ENCODE measurements around the gene JAG1. TPM values are rescaled to one million over a fixed set of nuclear protein-coding genes. Genes with fewer than 3 reads are reported as not detected.

Gene JAG1
- total RNA-seq, 1 donor from 2014 or later: 4.3 TPM

- ATAC-seq (no peak), DNase-seq (ENCODE audit: low spot score) (no peak)
Observed at GRCh38 chr20:10641467-10641866, 32.3 kb downstream of the JAG1 start.

DNA sequence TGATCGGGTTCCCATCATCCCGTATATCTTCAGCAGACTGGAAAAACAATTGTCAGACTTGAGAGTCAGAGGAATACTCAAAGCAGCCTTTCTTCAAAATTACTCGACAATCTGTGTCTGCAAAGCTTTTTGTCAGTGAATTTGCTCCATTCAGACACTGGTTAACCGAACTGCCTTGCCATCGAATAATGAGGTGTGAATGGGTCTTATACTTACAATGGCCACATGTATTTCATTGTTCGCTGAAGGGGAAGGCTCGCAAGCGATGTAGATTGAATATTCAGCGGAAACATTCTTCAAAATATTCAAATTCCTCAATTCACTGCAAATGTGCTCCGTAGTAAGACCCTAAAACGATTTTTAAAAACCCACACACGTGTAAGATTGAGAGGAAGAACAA lies 32.9 kb downstream of the JAG1 start:
- no peak for DNase-seq (ENCODE audit: low spot score)
- no peak for ATAC-seq

- DNase-seq (ENCODE audit: low spot score) (no peak), ATAC-seq (no peak)
Observed at GRCh38 chr20:10639737-10640556, 33.9 kb downstream of the JAG1 start.

DNA sequence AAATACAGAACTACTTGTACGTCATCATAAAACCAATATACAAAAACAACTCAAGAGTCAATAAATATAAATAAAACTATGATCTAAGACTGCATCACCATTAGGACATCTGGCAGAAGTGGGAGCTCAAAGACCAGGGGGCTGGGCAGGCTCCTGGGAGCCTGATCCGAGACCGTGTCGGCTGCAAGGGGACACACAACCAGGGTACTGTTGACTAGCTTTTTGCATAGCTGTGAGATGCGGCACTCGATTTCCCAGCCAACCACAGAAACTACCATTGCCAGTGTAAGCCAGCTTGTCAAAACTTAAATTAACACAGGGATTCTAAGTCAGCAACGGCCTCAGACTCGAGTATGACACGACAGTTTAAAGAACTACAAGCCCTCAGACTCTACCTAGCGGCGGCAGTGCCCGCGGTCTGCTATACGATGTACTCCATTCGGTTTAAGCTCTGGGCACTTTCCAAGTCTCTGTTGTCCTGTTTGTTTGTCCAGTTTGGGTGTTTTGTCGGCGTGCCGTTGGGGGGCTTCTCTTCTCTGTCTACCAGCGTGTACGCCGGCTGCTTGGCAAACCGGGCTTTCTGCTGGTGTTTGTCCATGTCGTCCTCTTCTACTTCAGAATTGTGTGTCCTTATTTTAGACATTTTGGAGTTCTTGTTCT lies 34.6 kb downstream of the JAG1 start:
- no peak for ATAC-seq
- DNase-seq (ENCODE audit: low spot score): no peak

DNA sequence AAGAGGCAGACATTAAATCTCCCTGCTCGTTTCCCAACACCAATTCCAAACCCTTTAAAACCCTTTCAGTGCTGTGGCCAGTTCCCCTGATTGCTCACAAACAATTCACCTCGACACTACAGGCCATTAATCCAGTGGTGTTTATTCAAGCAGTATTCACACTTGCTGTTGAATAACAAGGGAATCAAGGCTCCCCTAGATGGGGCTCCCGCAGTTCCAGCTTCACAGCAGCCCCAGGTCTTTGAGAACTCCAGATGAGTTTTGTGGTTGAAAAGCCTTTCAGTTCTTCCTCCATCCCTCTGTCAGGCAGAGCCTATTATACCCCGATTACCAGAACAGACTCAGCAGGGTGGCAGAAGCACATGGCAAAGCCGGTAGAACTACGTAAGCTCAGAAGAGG lies 36.2 kb downstream of the JAG1 start:
- no peak for DNase-seq (ENCODE audit: low spot score)

DNA sequence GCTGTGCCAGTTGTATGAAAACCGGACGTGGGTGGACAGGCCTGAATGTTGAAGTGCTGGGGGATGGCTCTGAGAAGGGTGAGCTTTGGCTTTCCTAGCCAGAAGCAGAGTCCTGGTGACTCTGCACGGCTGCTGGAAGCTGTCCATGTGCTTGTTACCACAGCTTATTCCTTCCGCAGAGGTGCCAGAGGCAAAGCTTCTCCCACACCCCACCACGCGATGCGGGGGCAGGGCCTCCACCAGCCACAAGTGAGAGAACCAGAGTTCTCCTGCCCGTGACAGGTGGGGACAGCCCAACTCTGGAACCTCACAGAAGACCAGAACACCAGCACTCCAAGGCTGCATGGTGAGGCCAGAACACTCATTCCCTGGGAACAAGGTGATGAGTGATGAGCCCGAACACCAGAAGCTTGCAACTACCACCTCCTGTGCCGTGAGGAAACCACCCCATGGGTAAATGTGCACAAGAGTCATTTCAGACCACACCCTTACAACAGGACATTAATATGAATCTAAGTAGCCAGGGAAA lies 36.7 kb downstream of the JAG1 start:
- no peak for DNase-seq (ENCODE audit: low spot score)
- ATAC-seq: no peak

More for the DNA sequence above, 36.2 kb downstream of the JAG1 start:
- ATAC-seq: no peak

DNA sequence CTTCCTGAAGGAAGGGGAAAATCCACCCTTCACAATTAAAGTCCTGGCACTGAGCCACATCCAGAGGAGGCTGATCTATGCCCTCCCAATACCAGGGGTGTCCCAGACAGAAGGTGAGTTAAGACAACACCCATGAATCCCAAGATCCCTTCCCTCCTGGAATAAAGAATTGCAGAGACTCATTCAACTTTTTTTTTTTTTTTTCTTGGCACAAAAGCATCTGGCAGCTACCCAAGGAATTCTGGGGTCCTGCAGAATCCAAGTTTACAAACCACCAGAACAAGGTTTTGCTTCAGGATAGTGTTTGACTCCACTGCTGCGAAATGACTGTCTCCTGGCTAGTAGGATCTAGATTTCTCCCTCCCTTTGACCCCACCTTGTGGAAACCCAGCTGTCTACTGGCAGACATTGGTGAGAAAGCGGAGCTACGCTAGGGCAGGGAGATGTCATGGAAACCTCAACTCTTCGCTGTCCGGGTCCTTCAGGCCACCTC lies 37.4 kb downstream of the JAG1 start:
- DNase-seq (ENCODE audit: low spot score) (no peak), ATAC-seq (no peak)

DNA sequence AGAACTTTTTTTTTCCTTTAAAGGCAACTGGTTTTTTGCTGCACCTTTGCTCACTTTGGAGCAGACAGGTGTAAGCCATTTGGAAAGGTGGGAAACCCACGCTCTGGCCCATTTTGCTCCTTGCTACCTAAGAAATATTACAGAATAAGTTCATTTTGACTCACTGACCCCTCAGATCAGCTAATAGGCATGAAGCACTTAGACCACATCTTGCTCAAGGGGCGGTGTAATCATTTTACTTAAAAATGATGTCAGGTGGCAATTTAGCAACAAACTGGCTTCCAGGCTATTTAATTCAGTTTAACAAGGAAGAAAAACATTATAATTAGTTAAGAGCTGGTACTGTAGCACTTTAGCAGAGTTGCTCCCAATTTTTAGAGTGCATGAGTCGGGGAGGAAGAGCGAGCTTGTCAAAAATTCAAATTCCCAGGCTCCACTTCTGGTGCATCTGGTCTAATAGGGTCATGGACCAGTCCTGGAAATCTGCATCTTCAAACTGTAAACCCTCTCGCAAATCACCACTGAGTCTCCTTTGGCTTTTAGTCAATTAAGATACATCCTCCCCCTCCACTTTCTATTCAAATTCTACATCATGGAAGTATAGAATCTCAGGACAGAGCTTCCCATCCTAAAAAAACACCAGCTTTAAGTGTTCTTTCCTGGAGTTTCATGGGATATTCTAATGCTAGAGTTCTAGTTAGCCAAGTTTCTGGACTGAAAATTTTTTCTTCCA lies 38.2 kb downstream of the JAG1 start:
- no peak for DNase-seq (ENCODE audit: low spot score)

GRCh38 chr20:10634683-10635411 lies 39.0 kb downstream of the JAG1 start:
- no peak for ATAC-seq
- no peak for DNase-seq (ENCODE audit: low spot score)

More for the DNA sequence above, 38.2 kb downstream of the JAG1 start:
- ATAC-seq: no peak

- no peak for ATAC-seq
Observed at GRCh38 chr20:10634211-10634610, 39.6 kb downstream of the JAG1 start.

DNA sequence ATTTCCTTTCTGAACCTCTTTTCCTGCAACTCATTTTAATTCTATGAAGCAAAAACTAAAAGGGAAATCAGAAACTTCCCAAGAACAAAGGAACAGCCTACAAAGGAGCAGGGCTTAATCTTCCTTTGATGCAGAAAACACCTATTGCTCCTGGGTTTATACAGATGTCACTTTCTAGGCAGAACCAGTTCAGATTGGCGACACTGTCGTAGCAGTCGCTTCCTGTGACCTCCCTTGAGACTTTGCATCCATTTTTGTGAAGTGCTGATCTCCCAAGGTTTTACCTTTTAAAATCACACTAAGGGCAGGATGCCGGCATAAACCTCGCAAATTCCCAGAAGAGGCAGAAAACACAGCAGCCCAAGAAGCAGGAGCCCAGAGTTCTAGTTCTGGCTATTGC lies 40.1 kb downstream of the JAG1 start:
- ATAC-seq: no peak
- DNase-seq (ENCODE audit: low spot score): no peak

More at GRCh38 chr20:10634211-10634610, 39.6 kb downstream of the JAG1 start:
- no peak for DNase-seq (ENCODE audit: low spot score)

DNA sequence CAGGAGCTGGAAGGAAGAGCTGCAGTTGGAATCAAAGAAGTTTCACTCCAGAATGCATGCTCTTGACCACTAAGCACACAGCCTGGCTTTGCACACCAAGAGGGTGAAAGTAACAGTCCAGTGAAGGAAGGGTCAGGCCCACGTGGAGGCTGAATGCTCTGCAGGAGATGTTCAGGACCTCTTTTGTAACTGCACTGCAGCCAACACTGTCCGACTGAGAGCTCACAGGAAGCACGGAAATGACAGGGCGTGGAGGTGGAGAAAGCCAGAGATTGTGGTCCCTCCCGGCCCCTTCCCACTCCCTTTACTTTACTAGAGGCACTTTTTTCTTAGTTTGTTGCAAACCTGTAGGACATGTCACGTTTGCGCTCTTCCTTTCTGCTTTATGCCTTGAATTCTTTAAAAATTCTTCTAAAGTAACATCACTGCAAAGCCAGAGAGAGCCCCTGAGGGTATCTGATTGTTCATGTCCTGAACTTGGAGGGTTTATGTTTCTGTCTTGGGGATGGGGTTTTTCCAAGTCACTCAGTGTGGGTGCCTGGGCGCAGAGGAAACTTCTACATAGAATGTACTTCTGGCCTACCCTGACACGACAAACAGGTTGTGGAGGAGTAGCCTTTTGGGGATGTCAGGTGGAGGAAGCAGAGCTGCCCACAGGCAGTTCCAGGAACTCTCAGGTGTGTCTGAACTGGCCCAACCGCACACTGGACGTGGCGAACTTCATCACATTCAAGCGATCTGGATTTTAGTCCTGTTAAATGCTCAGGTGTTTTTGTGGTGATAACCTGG lies 40.9 kb downstream of the JAG1 start:
- no peak for DNase-seq (ENCODE audit: low spot score)
- ATAC-seq: no peak

DNA sequence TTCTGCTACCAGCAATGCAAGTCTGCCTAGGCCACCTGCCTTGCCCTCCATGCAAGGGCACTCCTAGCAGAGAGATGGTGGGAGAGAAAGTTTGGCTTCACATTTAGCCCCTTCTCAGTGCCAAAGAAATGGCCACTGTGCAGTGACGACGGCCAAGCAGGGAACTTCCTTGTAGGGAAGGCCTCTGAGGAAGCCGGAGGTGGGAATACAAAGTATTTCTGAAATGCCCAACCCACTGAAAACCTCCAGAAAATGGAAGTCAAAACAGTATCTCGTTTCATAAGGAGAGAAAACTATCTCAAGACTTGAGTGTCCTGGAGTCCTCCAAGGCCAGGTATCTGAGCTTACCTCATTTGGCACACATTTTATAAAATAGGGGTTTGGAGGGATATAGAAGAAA lies 42.7 kb downstream of the JAG1 start:
- no peak for DNase-seq (ENCODE audit: low spot score)
- no peak for ATAC-seq

DNA sequence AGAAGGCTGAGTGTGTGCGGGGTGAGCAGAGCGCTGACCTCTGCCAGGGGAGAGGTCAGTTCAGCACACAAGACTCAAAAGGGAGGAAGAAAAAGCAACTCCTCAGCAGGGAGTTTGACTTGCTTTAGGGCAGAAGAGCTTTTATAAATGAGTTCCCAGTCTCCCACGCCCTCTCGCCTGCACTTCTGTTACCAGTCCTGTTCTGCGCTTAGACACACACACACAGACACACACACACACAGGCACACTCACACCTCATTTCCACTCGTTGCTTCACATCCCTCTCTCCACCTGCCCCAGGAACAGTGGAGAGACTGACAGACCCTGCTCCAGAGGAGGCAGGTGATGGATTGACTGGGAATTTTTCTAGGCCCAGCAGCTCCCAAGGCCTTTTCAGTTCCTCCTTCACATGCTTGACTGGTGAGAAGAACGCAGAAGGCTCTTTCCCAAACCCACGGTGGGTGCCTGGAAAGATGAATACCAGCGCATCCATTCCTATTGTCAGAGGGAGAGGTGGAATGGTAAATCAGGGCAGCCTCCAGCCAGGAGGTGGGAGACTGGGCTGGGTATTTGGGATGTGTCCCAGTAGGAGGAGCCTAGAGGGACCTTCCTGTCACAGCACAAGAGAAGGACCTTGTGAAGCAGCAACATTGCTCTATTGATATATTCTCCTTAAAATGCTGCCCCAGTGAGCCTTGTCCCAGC lies 43.7 kb downstream of the JAG1 start:
- DNase-seq (ENCODE audit: low spot score) (no peak), ATAC-seq (no peak)

- DNase-seq (ENCODE audit: low spot score): no peak
- ATAC-seq: no peak
Observed at GRCh38 chr20:10626896-10627295, 46.9 kb downstream of the JAG1 start.

DNA sequence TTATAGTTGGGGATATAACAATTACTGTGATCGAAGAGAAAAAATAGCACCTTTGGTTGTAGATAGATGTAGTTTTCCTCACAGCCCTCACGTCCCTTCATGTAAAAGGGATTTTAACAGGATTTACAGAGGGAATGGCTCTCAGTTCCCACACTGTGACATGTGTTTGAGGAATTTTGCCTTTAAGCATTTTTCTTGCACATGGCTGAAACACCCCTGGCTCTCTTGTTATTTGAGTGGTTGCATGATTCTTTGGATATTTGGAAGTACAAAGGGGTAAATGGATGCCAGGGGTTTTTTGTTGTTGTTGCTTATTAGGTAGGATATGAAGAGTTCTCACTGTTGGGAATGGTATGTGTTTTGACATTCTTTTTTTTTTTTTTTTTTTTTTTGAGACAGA lies 48.2 kb downstream of the JAG1 start:
- ATAC-seq (no peak), DNase-seq (ENCODE audit: low spot score) (no peak)

DNA sequence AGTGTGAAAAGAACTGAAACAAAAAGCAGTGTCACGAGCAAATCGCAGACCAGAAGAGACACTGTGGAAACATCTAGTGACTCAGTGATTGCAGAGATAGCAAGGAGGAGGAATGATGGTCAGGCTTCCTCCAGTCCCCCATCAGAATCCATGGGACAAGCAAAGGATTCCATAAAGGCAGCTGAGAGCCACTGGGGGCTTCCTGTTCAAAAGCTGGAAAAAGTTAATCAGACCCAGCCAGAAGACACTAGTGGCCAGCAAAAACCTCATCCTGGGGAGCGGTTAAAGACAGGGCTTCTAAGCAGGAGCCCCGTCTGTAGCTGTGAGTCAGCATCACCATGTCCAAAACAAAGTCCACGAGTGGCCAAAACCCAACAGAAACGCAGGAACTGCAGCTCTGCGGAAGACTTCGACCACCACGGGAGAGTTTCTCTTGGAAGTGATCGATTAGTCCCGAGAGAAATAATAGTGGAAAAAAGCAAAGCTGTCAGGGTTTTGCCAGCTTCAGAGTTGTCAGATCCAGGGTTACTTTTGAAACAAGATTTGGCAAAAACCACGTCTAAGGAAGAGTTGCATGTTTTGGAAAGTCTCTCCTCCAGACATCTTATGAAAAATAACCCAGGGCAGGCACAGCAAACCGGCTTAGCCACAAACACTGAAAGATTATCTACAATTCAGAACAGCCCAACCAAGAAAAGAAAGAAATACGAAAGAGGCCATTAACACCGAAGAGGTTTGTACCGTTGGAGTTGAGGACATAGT lies 51.0 kb downstream of the JAG1 start:
- DNase-seq (ENCODE audit: low spot score): no peak
- no peak for ATAC-seq

GRCh38 chr20:10621149-10621548 lies 52.6 kb downstream of the JAG1 start:
- DNase-seq (ENCODE audit: low spot score): no peak
- ATAC-seq: no peak
